Fibroblast of villous mesenchyme (primary cell): ENCODE results near the gene FBXL14. TPM values are rescaled to one million over a fixed set of nuclear protein-coding genes. Genes with fewer than 3 reads are reported as not detected.
A peak's percentile ranks its signal among the peaks of the same experiment; 100 is the strongest.

Source experiments
- DNase-seq: peaks from one replicate; pipeline ENCODE4 v3.0.0-alpha.2; 2010; ENCODE audit warnings: low read depth
- H3K4me3 ChIP-seq: 2 replicates; pipeline ENCODE4 v1.5.1; 2011; ENCODE audit warnings: low read depth, mild to moderate bottlenecking, low read length
- total RNA-seq: library from RNA; depleted of rRNA; stranded (reverse); fragments of >200 nt; gene quantifications from 2 replicates; pipeline ENCODE4 v1.2.3, GENCODE V29; 2012
- TF ChIP-seq, protein P1 (sequence below): IDR thresholded peaks from 2 replicates; pipeline ENCODE4 v1.5.1; 2012; ENCODE audit warnings: low read depth, mild to moderate bottlenecking, low read length; ENCODE audit not compliant: insufficient read depth

FBXL14 gene
- total RNA-seq, 1 donor, result 9.5 TPM

DNA sequence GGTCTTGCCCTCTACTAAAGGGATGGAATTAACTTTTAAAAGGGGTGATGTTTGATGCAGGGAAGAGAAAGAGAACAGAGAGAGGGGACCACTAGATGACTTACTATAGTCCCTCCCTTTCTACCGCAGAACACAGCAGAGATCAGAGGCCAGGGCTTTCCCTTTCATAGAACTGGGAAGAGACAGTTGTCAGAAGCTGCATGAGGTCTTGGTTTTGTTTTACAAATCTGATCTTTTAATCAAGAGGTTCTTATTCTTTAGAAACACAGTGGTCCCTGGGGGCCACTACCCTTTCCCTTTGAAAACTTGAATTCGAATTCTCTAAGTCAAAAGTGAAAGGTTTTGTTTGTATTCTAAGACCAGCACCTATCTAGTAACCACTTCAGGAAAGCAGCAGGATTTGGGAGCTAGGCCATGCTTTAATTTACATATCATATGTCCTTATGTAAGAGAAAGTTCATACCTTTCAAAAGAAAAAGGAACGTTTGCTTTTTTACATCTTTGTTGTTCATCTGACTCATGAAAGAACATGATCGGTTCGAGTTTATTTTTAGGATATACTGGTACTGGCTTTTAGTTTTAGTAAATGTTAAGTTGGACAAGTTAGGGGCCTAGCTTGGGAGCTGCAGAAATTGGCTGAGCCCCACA, 6.3 kb downstream of the FBXL14 start:
- H3K4me3 ChIP-seq, result no peak overlapping the region
- DNase-seq, result no peak
- TF ChIP-seq, protein P1, sequence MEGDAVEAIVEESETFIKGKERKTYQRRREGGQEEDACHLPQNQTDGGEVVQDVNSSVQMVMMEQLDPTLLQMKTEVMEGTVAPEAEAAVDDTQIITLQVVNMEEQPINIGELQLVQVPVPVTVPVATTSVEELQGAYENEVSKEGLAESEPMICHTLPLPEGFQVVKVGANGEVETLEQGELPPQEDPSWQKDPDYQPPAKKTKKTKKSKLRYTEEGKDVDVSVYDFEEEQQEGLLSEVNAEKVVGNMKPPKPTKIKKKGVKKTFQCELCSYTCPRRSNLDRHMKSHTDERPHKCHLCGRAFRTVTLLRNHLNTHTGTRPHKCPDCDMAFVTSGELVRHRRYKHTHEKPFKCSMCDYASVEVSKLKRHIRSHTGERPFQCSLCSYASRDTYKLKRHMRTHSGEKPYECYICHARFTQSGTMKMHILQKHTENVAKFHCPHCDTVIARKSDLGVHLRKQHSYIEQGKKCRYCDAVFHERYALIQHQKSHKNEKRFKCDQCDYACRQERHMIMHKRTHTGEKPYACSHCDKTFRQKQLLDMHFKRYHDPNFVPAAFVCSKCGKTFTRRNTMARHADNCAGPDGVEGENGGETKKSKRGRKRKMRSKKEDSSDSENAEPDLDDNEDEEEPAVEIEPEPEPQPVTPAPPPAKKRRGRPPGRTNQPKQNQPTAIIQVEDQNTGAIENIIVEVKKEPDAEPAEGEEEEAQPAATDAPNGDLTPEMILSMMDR, result no peak

DNA sequence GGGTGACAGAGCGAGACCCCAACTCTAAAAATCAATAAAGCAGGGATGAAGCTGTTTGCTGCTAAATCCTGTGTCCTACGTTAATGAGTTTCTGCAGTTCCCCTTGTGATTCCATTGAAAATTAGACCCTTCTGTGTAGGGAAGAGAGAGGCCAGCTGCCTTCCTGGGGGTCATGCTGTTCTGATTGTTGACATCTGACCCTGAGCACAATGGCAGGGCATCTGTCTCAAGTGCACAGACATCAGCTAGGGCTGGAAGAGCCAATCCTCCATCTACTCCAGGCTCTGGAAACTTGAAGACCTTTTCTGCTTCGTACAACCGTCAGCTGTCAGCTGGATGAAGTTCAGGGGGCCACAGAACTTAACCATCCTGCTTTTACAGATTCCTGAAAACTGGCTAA, 10.1 kb downstream of the FBXL14 start:
- TF ChIP-seq, protein P1, result no peak
- H3K4me3 ChIP-seq, result no peak overlapping the region
- no peak for DNase-seq

DNA sequence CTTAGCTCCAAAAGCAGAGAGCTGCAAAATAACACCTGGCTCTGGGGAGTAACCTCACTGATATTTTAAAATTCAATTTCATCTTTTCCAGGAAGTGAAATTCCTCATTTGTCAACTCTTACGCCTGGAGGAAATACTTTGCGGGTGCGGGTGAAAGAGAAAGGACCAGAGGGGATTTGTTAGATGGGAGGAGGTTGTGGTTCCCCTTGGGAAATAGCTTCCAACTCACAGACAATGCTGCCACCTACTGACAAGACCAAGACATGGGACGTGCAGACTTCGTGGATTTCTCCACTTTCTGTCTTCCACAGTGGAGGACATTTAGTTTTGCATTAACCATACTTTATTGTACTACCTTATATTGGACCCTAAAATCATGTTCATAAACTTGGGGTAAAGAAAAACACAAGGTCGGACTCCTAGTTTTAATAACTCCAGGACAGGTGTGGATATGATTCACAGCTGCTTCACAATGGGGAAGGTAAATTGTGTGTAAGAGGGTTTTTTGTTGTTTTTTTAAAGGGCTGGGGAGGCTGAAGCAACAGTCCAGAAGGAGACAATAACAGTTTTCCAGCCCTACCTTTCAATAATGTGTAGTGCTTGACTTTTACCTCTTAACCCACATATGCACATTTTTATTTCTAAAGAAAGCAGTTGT, 10.8 kb downstream of the FBXL14 start:
- TF ChIP-seq, protein P1, result peak; percentile 93
- peak overlapping the region; percentile 23 for H3K4me3 ChIP-seq
- DNase-seq, result peak; percentile 94

DNA sequence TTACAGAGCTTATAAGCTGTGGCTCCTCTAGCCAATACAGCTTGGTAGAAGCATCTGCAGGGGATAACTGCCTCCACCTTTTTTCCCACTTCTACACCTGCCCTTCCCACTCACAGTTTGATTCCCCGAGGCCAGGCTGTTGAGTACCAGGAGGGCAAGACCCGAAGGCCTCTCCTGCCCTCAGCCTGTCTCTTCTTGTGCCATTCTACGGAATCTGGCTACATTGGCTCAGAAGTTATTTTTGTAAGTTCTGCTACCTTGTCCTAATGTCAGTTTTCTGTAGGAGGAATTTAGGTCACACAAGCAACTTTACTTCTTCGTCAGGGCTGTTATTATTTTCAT, 11.7 kb downstream of the FBXL14 start:
- TF ChIP-seq, protein P1, result no peak
- no peak overlapping the region for H3K4me3 ChIP-seq
- no peak for DNase-seq

DNA sequence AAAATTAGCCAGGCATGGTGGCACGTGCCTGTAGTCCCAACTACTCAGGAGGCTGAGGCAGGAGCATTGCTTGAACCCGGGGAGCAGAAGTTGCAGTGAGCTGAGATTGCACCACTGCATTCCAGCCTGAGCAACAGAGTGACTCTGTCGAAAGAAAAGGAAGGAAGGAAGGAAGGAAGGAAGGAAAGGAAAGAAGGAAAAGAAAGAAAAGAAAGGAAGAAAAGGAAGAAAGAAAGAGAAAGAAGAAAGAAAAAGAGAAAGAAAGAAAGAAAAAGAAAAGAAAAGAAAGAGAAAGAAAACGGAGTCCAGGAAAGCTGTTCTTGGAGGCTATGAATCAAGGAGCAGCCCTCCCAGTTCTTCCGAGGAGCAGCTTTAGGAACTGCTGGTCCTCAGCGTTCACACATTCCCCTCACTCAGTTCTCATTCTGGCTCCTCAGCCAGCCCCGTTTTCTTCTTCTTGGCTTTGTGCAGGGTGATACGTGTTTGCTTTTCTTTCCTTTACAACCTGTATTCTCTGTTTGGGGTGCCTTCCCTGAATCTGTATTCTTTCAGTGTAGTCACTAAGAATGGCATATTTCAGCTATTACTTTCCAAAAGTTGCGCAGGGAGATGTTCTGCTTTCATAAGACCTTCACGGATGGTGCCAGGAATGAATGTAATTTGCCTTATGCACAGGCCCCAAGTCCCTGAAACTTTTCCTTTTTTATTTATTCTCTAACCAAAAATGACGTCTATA, 12.2 kb downstream of the FBXL14 start:
- no peak overlapping the region for H3K4me3 ChIP-seq
- DNase-seq, result no peak
- TF ChIP-seq, protein P1, result no peak

DNA sequence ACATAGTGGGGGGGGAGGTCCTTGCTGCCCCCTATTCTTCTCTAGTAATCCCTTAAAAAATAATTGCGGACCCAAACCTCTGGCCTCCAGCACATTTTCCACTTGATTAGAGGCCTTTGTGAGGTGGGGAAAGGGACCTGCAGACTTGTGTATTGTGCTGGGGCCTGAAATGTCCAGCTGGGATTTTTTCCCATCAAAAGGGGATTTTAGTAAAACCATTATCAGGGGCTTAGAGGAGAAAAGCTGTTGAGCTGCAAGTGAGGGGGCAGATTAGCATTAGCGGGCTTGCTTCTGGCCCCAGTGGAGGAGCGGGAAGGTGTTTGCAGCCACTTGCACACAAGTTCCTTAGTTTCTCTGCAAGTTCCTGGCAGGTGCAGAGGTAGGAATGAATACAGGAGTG, 13.9 kb downstream of the FBXL14 start:
- H3K4me3 ChIP-seq, result no peak overlapping the region
- TF ChIP-seq, protein P1, result no peak
- DNase-seq, result no peak
